Progenitor cell of endocrine pancreas (in vitro differentiated cells): ENCODE results near the gene STEAP1B. TPM values are rescaled to one million over a fixed set of nuclear protein-coding genes. Genes with fewer than 3 reads are reported as not detected.

Experiments
- DNase-seq: peaks from one replicate; pipeline ENCODE4 v3.0.0; 2021; ENCODE audit warnings: low spot score; ENCODE audit not compliant: unreplicated experiment
- H3K27ac Mint-ChIP-seq: 2 replicates; pipeline ENCODE4 v1.8.0; 2021; ENCODE audit warnings: mild to moderate bottlenecking, moderate library complexity, mixed read lengths
- H3K27me3 Mint-ChIP-seq: 2 replicates; pipeline ENCODE4 v1.8.0; 2021; ENCODE audit warnings: mixed read lengths
- H3K36me3 Mint-ChIP-seq: 2 replicates; pipeline ENCODE4 v1.8.0; 2022; ENCODE audit warnings: mixed read lengths; ENCODE audit not compliant: insufficient read depth
- H3K4me1 Mint-ChIP-seq: 2 replicates; pipeline ENCODE4 v1.8.0; 2021; ENCODE audit warnings: low read depth, mixed read lengths
- H3K4me3 Mint-ChIP-seq: 2 replicates; pipeline ENCODE4 v1.8.0; 2021; ENCODE audit warnings: low read depth, mild to moderate bottlenecking, moderate library complexity, mixed read lengths
- H3K9me3 Mint-ChIP-seq: 2 replicates; pipeline ENCODE4 v1.8.0; 2021; ENCODE audit warnings: low read depth, mixed read lengths
- total RNA-seq: library from RNA; stranded (reverse); gene quantifications from 2 replicates; pipeline ENCODE4 v1.2.1, GENCODE V29; 2021
- TF ChIP-seq, protein P1 (sequence below): fragments of 200-600 bp; sonication (generic); IDR thresholded peaks from one replicate; pipeline ENCODE4 v1.5.0; 2021; ENCODE audit warnings: antibody characterized with exemption, mild to moderate bottlenecking; ENCODE audit not compliant: unreplicated experiment

Gene STEAP1B
- total RNA-seq, 1 donor from 2014 or later = 0.89 TPM

DNA sequence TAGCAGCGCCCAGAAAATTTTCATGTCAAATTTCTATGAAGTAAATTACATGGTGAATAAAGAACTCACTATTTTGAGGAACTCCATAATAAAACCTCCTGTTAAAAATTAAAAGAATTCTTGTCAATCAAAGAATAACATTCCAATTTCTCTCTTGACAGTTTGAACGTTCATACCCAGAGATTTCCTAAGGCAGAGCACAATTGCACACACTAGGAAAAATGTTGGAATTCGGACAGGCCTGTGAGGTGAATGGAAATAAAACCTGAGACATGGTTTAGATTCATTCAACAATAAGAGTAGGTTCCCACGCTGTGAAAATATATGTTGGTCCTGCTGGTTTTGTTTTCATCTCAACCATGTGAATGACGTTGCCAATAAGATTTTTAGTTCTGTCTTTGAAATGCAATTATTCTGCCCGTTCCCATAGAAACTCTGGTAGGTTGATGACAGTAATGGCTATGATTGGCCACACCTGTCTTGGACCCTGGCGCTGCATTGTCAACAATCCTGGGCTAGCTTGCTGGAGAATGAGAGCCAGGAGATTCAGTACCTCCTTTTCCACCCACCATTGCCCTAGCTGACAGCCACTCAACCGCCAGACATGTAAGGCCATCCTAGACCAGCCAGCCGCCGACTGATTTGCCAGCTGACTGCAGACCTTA is 99.7 kb downstream of the STEAP1B start:
- H3K27ac Mint-ChIP-seq = no peak overlapping the region
- no peak for DNase-seq
- no peaks in the 10 kb centered on the region for H3K9me3 Mint-ChIP-seq
- TF ChIP-seq, protein P1, sequence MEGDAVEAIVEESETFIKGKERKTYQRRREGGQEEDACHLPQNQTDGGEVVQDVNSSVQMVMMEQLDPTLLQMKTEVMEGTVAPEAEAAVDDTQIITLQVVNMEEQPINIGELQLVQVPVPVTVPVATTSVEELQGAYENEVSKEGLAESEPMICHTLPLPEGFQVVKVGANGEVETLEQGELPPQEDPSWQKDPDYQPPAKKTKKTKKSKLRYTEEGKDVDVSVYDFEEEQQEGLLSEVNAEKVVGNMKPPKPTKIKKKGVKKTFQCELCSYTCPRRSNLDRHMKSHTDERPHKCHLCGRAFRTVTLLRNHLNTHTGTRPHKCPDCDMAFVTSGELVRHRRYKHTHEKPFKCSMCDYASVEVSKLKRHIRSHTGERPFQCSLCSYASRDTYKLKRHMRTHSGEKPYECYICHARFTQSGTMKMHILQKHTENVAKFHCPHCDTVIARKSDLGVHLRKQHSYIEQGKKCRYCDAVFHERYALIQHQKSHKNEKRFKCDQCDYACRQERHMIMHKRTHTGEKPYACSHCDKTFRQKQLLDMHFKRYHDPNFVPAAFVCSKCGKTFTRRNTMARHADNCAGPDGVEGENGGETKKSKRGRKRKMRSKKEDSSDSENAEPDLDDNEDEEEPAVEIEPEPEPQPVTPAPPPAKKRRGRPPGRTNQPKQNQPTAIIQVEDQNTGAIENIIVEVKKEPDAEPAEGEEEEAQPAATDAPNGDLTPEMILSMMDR = no peak
- H3K27me3 Mint-ChIP-seq = peaks cover 21% of the 10 kb centered on the region
- no peaks in the 10 kb centered on the region for H3K36me3 Mint-ChIP-seq
- H3K4me3 Mint-ChIP-seq = no peak overlapping the region
- H3K4me1 Mint-ChIP-seq = peaks cover 3% of the 10 kb centered on the region

DNA sequence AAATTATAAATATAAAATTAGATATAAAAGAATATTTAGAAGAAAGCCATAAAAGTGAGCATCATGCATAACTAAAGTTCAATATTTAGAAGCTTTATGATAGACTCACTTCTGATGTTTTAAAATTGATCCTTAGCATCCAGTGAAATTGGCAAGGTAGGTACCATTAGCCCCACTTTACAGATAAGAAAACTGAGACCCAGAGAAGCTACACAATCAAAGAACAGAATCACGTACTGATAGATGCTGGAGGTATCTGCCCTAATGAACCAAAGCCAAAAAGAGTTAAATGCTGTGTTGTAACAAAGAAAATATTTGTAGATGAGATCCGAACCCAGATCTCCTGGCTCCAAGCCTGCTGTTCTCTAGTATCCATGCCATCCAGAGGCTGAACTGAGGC is 100.4 kb downstream of the STEAP1B start:
- Mint-ChIP-seq H3K4me1 (peaks cover 11% of the 10 kb centered on the region), H3K9me3 (no peaks in the 10 kb centered on the region), H3K4me3 (no peak overlapping the region), H3K36me3 (no peaks in the 10 kb centered on the region), H3K27ac (no peak overlapping the region), H3K27me3 (peaks cover 21% of the 10 kb centered on the region)
- DNase-seq = no peak
- TF ChIP-seq, protein P1 = no peak

DNA sequence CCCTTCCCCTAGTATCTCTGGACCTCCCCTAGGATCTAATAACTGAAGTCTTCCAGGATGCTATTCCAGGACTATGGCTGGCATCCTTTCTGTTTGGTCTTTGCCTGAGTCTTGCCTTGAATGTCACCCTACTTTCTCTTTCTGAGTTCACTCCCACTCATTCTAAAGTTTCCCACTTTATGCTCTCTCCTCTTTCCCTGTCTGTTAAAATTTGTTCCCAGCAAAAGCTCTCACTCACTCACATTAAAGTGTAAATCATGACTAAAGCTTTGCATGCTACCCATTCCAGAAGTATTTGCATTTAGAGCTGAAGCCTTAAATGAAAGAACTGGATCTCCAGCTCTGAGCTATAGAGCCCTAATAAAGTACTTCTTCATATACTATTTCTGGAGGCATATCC is 100.9 kb downstream of the STEAP1B start:
- H3K4me3 Mint-ChIP-seq = no peak overlapping the region
- no peak overlapping the region for H3K27ac Mint-ChIP-seq
- H3K9me3 Mint-ChIP-seq = no peaks in the 10 kb centered on the region
- peaks cover 15% of the 10 kb centered on the region for H3K4me1 Mint-ChIP-seq
- TF ChIP-seq, protein P1 = no peak
- DNase-seq = no peak
- peaks cover 21% of the 10 kb centered on the region for H3K27me3 Mint-ChIP-seq
- no peaks in the 10 kb centered on the region for H3K36me3 Mint-ChIP-seq

DNA sequence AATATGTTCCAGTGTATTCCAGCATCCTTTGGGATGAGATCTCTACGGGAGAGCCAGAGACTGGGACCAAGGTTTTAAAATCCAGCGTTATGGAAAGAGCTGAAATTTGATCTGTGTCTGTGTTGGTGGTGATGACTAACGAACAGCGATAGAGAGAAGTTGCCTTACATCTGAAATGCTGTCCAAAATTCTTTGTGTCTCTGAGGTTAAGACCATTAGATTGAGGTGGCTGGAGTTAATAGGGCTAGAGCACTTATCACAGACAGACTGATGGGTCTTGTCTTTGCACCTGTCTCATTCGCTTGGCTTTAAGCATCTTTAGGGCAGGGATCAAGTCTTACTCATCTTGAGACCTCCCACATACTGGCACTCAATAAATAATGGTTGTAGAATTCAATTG is 102.0 kb downstream of the STEAP1B start:
- Mint-ChIP-seq H3K9me3 (no peaks in the 10 kb centered on the region), H3K27me3 (peaks cover 21% of the 10 kb centered on the region), H3K36me3 (no peaks in the 10 kb centered on the region), H3K27ac (no peak overlapping the region), H3K4me3 (no peak overlapping the region), H3K4me1 (peaks cover 24% of the 10 kb centered on the region)
- DNase-seq = no peak
- TF ChIP-seq, protein P1 = no peak

DNA sequence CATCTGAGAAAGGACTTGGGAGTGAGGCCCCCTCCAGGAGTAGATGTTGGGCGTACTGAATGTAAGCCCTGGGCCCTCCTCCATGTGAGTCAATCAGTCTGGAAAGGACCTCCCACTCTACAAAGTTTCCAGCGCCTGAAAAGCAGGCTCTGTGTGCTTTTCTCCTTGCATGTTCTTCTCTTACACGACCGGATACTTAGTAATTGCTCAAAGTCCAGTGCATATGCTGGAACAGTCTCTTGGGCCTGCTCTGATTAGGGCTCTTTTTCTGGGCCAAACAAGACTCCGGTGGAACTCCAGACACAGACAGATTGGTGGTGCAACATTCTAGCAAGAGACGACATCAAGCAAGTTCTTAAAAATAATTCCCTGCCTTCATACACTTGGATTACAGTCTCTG is 104.8 kb downstream of the STEAP1B start:
- TF ChIP-seq, protein P1 = no peak
- DNase-seq = no peak
- Mint-ChIP-seq H3K4me3 (no peak overlapping the region), H3K9me3 (no peaks in the 10 kb centered on the region), H3K27ac (no peak overlapping the region), H3K4me1 (peaks cover 27% of the 10 kb centered on the region), H3K27me3 (peaks cover 24% of the 10 kb centered on the region), H3K36me3 (no peaks in the 10 kb centered on the region)
